IMR-90 (cell line): ENCODE data around the gene ADGRA1. TPM values are rescaled to one million over a fixed set of nuclear protein-coding genes. Genes with fewer than 3 reads are reported as not detected.

Source experiments
- ATAC-seq: fragments of 200-7000 bp; cut with Tn5 transposase; 2 replicates; pipeline ENCODE4 v1.9.1; 2020; ENCODE audit warnings: low read depth, mild to moderate bottlenecking, moderate library complexity
- BruUV-seq: library from RNA; stranded (reverse); fragments of 400-500 nt; replicated peaks from 2 replicates; lab custom pipeline; 2021; lab: Mats Ljungman, UMichigan
- CTCF ChIA-PET: fragments of 300-600 bp; formaldehyde crosslinking; extraction: SDS; loops from one replicate; lab custom pipeline; 2021; ENCODE audit warnings: antibody characterized with exemption; lab: Yijun Ruan, JAX
- POLR2A ChIA-PET: fragments of 300-600 bp; sonication (Branson Sonifier 250); formaldehyde crosslinking; loops from one replicate; lab custom pipeline; 2022; ENCODE audit warnings: antibody characterized with exemption; ENCODE audit not compliant: unreplicated experiment; lab: Charles Lee
- DNase-seq: peaks from one replicate; pipeline ENCODE4 v3.0.0; 2013
- H2AFZ ChIP-seq: replicated peaks from 2 replicates; pipeline ENCODE3; 2013; ENCODE audit warnings: low read length, mild to moderate bottlenecking; ENCODE audit not compliant: poor library complexity
- H2AK5ac ChIP-seq: 2 replicates; pipeline ENCODE4 v1.6.1; 2013; ENCODE audit warnings: low read depth, low read length, inconsistent platforms
- H2AK9ac ChIP-seq: replicated peaks from 2 replicates; pipeline ENCODE3; 2013; ENCODE audit warnings: mild to moderate bottlenecking, low read depth, low read length, moderate library complexity; ENCODE audit not compliant: poor library complexity
- H2BK120ac ChIP-seq: 2 replicates; pipeline ENCODE4 v1.6.1; 2013; ENCODE audit warnings: low read depth, low read length, inconsistent platforms
- H2BK15ac ChIP-seq: 3 replicates; pipeline ENCODE4 v1.6.1; 2013; ENCODE audit warnings: low read depth, low read length, inconsistent platforms
- H2BK20ac ChIP-seq: 2 replicates; pipeline ENCODE4 v1.6.1; 2013; ENCODE audit warnings: low read depth, mild to moderate bottlenecking, inconsistent platforms, low read length, moderate library complexity
- H2BK5ac ChIP-seq: 2 replicates; pipeline ENCODE4 v1.6.1; 2013; ENCODE audit warnings: mild to moderate bottlenecking, low read depth, low read length, inconsistent platforms; ENCODE audit not compliant: poor library complexity, severe bottlenecking
- H3K14ac ChIP-seq: replicated peaks from 2 replicates; pipeline ENCODE4 v1.6.1; 2013; ENCODE audit warnings: low read depth, low read length, inconsistent platforms
- H3K18ac ChIP-seq: 2 replicates; pipeline ENCODE4 v1.6.1; 2013; ENCODE audit warnings: low read depth, low read length, control low read depth
- H3K23ac ChIP-seq: 2 replicates; pipeline ENCODE4 v1.6.1; 2013; ENCODE audit warnings: low read depth, low read length, inconsistent platforms
- H3K27ac ChIP-seq: 2 replicates; pipeline ENCODE4 v1.5.1; 2013; ENCODE audit warnings: mild to moderate bottlenecking, control low read depth, low read length; ENCODE audit not compliant: insufficient read depth
- H3K27me3 ChIP-seq: 2 replicates; pipeline ENCODE4 v1.6.1; 2013; ENCODE audit warnings: low read length; ENCODE audit not compliant: control insufficient read depth, insufficient read depth
- H3K36me3 ChIP-seq: 2 replicates; pipeline ENCODE4 v1.6.1; 2013; ENCODE audit warnings: low read length, mixed read lengths; ENCODE audit not compliant: control insufficient read depth, insufficient read depth
- H3K4ac ChIP-seq: 2 replicates; pipeline ENCODE4 v1.6.1; 2013; ENCODE audit warnings: low read depth, low read length, inconsistent platforms
- H3K4me1 ChIP-seq: 2 replicates; pipeline ENCODE4 v1.6.1; 2013; ENCODE audit warnings: low read length, mixed read lengths; ENCODE audit not compliant: control insufficient read depth, insufficient read depth
- H3K4me2 ChIP-seq: 2 replicates; pipeline ENCODE4 v1.6.1; 2013; ENCODE audit warnings: low read depth, mild to moderate bottlenecking, control low read depth, low read length, moderate library complexity
- H3K4me3 ChIP-seq: 2 replicates; pipeline ENCODE4 v1.5.1; 2013; ENCODE audit warnings: low read depth, mild to moderate bottlenecking, control low read depth, low read length, moderate library complexity; ENCODE audit not compliant: insufficient read depth
- H3K56ac ChIP-seq: 2 replicates; pipeline ENCODE4 v1.6.1; 2013; ENCODE audit warnings: low read length, inconsistent platforms; ENCODE audit not compliant: insufficient read depth; ENCODE audit errors: extremely low read depth
- H3K79me1 ChIP-seq, 2 experiments: 2 replicates each; pipeline ENCODE4 v1.6.1; 2013; ENCODE audit warnings: low read length in 2 of 2, inconsistent platforms in 1 of 2, low read depth in 1 of 2
- H3K9ac ChIP-seq: 2 replicates; pipeline ENCODE4 v1.6.1; 2013; ENCODE audit warnings: low read depth, low read length, control low read depth
- H3K9me1 ChIP-seq: 2 replicates; pipeline ENCODE4 v1.6.1; 2013; ENCODE audit warnings: low read length, inconsistent platforms; ENCODE audit not compliant: insufficient read depth
- H3K9me3 ChIP-seq: 2 replicates; pipeline ENCODE4 v1.6.1; 2013; ENCODE audit warnings: low read length; ENCODE audit not compliant: control insufficient read depth, insufficient read depth
- H4K20me1 ChIP-seq: 2 replicates; pipeline ENCODE4 v1.6.1; 2013; ENCODE audit warnings: low read length, inconsistent platforms; ENCODE audit not compliant: insufficient read depth
- H4K5ac ChIP-seq: 2 replicates; pipeline ENCODE4 v1.6.1; 2013; ENCODE audit warnings: mild to moderate bottlenecking, low read depth, low read length, control low read depth
- H4K8ac ChIP-seq, 2 experiments: 2 replicates each; pipeline ENCODE4 v1.6.1; 2013; ENCODE audit warnings: low read depth in 2 of 2, low read length in 2 of 2, control low read depth in 1 of 2, inconsistent platforms in 1 of 2
- H4K91ac ChIP-seq: 2 replicates; pipeline ENCODE4 v1.6.1; 2013; ENCODE audit warnings: low read depth, low read length, inconsistent platforms; ENCODE audit not compliant: insufficient read depth
- BHLHE40 ChIP-seq: fragments of 150-350 bp; IDR thresholded peaks from 2 replicates; pipeline ENCODE4 v1.6.1; 2016; ENCODE audit warnings: mild to moderate bottlenecking, low read depth, low read length
- CHD1 ChIP-seq: IDR thresholded peaks from 2 replicates; pipeline ENCODE4 v1.6.1; 2012; ENCODE audit warnings: low read depth, low read length, improper control_type of control experiment
- FOS ChIP-seq: fragments of 150-350 bp; IDR thresholded peaks from 2 replicates; pipeline ENCODE4 v1.6.1; 2016; ENCODE audit warnings: low read depth, low read length
- MAFK ChIP-seq: IDR thresholded peaks from 2 replicates; pipeline ENCODE4 v1.6.1; 2012; ENCODE audit warnings: low read depth, low read length, improper control_type of control experiment
- MXI1 ChIP-seq: IDR thresholded peaks from 2 replicates; pipeline ENCODE4 v1.6.1; 2012; ENCODE audit warnings: low read depth, mild to moderate bottlenecking, low read length, moderate library complexity, borderline replicate concordance
- POLR2A ChIP-seq: IDR thresholded peaks from 2 replicates; pipeline ENCODE4 v1.6.1; 2012; ENCODE audit warnings: mild to moderate bottlenecking, low read depth, low read length
- RAD21 ChIP-seq: IDR thresholded peaks from 2 replicates; pipeline ENCODE4 v1.6.1; 2012; ENCODE audit warnings: low read length, improper control_type of control experiment
- RCOR1 ChIP-seq: IDR thresholded peaks from 2 replicates; pipeline ENCODE4 v1.6.1; 2012; ENCODE audit warnings: mild to moderate bottlenecking, low read length, improper control_type of control experiment; ENCODE audit not compliant: insufficient replicate concordance
- SMC3 ChIP-seq: fragments of 150-350 bp; IDR thresholded peaks from 2 replicates; pipeline ENCODE4 v1.6.1; 2016; ENCODE audit warnings: low read depth, mild to moderate bottlenecking, antibody characterized with exemption, low read length, moderate library complexity
- WGBS, 2 experiments: methylation state at CpG; one replicate each; pipeline versions ENCODE4 v1.1.5 to v1.1.7; 2013; ENCODE audit warnings: missing lambda C conversion rate in 2 of 2; ENCODE audit not compliant: insufficient read length in 1 of 2; ENCODE audit errors: extremely low coverage in 2 of 2; 5-methylcytosine and 5-hydroxymethylcytosine counted together
- dilution Hi-C: fragments of 300-500 bp; cut with HindIII; formaldehyde crosslinking; loops from one replicate; pipeline ENCODE4 v1.14.3; 2018; ENCODE audit warnings: low sequenced_read_pairs; ENCODE audit not compliant: unreplicated experiment
- in situ Hi-C: fragments of 300-500 bp; cut with MboI; formaldehyde crosslinking; loops from 3 replicates; pipeline ENCODE4 v1.14.3; 2019; ENCODE audit warnings: low sequenced_read_pairs, inconsistent platforms, mixed read lengths
- intact Hi-C: fragments of 100-400 bp; cut with micrococcal nuclease; formaldehyde crosslinking; loops from 2 replicates; pipeline ENCODE4 v1.10.0; 2022
- polyA plus RNA-seq, 3 experiments: library from polyadenylated mRNA; depleted of rRNA; stranded (reverse); fragments of >200 nt; gene quantifications; 2 replicates each; pipeline ENCODE4 v1.2.3, GENCODE V29; 2012; ENCODE audit warnings: low replicate concordance in 1 of 3
- total RNA-seq: library from RNA; depleted of rRNA; stranded (reverse); fragments of >200 nt; gene quantifications from 2 replicates; pipeline ENCODE4 v1.2.3, GENCODE V29; 2012
- TF ChIP-seq, protein P1 (sequence below): fragments of 150-350 bp; IDR thresholded peaks from 2 replicates; pipeline ENCODE4 v1.6.1; 2017; ENCODE audit warnings: mild to moderate bottlenecking, antibody characterized with exemption, low read length, low read depth

The ADGRA1 gene
- total and polyA plus RNA-seq, 2 of the 4 experiments (the other 2 are of a cell fraction) = not detected

DNA sequence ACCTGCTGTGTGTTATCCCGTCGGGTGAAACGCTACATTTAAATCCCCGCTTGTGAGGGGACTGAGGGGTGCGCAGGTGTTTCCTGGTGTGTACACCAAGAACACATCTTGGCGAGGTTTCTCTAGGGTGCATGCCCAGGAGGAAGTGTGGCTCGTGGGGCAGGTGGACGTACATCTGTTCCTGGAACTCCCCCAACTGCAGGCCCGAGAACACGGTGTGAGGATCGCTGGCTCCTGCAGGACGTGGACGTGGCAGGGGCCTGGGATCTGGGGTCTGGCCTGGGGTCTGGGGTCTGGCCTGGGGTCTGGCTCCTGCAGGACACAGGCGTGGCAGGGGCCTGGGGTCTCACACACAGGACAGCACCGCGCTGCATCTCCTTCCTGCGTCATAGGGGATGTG lies 82.4 kb downstream of the ADGRA1 start:
- BruUV-seq = no TSS peak
- Histone ChIP-seq H3K9me3 (peaks cover 3% of the 10 kb centered on the region; the same call in 1 of the 2 replicates), H3K36me3 (peaks cover 2% of the 10 kb centered on the region), H3K27ac (no peak overlapping the region), H4K91ac (no peak overlapping the region), H4K20me1 (no peaks in the 10 kb centered on the region), H2BK20ac (no peak overlapping the region), H3K4me1 (no peaks in the 10 kb centered on the region), H3K56ac (no peak overlapping the region), H3K9ac (no peak overlapping the region), H2AK9ac (no peak overlapping the region), H3K18ac (no peak overlapping the region), H4K8ac (no peak overlapping the region), H3K4me2 (no peak overlapping the region), H3K4ac (no peak overlapping the region), H2AFZ (no peak overlapping the region), H3K9me1 (no peaks in the 10 kb centered on the region; the same call in 1 of the 2 replicates), H2BK15ac (no peak overlapping the region), H3K4me3 (no peak overlapping the region), H3K14ac (no peak overlapping the region), H3K79me1 (no peaks in the 10 kb centered on the region), H3K27me3 (no peaks in the 10 kb centered on the region), H2BK120ac (no peak overlapping the region), H4K5ac (no peak overlapping the region), H2BK5ac (no peak overlapping the region), H2AK5ac (no peak overlapping the region), H3K23ac (no peak overlapping the region)
- ChIA-PET CTCF (no interaction called here), POLR2A (no interaction called here)
- DNase-seq (no peak), ATAC-seq (no peak)
- dilution Hi-C loops (no loop called here), intact Hi-C loops (no loop called here), in situ Hi-C loops (no loop called here)
- TF ChIP-seq FOS (no peak), MXI1 (no peak), MAFK (no peak), RCOR1 (no peak), RAD21 (no peak), POLR2A (no peak), CHD1 (no peak), SMC3 (no peak), BHLHE40 (no peak)
- TF ChIP-seq, protein P1, sequence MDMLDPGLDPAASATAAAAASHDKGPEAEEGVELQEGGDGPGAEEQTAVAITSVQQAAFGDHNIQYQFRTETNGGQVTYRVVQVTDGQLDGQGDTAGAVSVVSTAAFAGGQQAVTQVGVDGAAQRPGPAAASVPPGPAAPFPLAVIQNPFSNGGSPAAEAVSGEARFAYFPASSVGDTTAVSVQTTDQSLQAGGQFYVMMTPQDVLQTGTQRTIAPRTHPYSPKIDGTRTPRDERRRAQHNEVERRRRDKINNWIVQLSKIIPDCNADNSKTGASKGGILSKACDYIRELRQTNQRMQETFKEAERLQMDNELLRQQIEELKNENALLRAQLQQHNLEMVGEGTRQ = no peak
- WGBS, 2 experiments = 60% methylated on average over 2 of the region's 17 CpGs; no CpG with 5 or more reads in 1 of the 2 experiments
